AG09319 (cell line): ENCODE measurements around the gene CFAP299.

Source experiments
- DNase-seq: peaks from one replicate; pipeline ENCODE4 v3.0.0-alpha.2; 2010; ENCODE audit warnings: low read depth; ENCODE audit errors: extremely low read depth
- TF ChIP-seq, protein P1 (sequence below): IDR thresholded peaks from 2 replicates; pipeline ENCODE4 v1.5.1; 2011; ENCODE audit warnings: low read depth, mild to moderate bottlenecking, inconsistent platforms, low read length, moderate library complexity

Gene CFAP299

DNA sequence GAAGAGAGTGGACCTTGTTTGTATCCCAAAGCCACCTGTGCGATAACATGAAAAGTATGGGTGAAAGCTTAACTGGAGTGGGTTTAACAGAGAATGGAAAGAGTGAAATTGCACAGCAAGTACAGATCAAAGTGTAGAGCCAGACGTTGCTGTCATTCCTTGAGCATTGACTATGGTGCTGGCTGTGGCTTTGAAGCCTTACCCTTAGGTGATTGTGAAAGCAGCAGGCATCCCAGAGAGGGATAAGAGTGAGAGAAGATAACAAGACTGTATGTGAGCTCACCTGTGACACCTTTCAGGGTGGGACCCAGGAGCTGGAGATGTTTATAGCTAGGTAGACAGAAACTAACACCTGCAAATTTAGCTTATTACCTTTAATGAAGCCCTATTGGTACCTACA, 77.6 kb downstream of the CFAP299 start:
- no peak for DNase-seq
- TF ChIP-seq, protein P1, sequence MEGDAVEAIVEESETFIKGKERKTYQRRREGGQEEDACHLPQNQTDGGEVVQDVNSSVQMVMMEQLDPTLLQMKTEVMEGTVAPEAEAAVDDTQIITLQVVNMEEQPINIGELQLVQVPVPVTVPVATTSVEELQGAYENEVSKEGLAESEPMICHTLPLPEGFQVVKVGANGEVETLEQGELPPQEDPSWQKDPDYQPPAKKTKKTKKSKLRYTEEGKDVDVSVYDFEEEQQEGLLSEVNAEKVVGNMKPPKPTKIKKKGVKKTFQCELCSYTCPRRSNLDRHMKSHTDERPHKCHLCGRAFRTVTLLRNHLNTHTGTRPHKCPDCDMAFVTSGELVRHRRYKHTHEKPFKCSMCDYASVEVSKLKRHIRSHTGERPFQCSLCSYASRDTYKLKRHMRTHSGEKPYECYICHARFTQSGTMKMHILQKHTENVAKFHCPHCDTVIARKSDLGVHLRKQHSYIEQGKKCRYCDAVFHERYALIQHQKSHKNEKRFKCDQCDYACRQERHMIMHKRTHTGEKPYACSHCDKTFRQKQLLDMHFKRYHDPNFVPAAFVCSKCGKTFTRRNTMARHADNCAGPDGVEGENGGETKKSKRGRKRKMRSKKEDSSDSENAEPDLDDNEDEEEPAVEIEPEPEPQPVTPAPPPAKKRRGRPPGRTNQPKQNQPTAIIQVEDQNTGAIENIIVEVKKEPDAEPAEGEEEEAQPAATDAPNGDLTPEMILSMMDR, result no peak

DNA sequence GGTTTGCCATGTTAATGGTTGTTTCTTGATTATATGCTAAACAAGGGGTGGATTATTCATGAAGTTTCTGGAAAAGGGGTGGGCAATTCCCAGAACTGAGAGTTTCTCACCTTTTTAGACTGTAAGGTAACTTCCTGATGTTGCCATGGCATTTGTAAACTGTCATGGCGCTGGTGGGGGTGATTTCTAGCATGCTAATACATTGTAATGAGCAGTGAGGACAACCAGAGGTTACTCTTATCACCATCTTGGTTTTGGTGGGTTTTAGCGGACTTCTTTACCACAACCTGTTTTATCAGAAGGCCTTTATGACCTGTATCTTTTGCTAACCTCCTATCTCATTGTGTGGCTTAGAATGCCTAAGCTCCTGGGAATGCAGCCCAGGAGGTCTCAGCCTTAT, 81.5 kb downstream of the CFAP299 start:
- TF ChIP-seq, protein P1, result no peak
- no peak for DNase-seq

DNA sequence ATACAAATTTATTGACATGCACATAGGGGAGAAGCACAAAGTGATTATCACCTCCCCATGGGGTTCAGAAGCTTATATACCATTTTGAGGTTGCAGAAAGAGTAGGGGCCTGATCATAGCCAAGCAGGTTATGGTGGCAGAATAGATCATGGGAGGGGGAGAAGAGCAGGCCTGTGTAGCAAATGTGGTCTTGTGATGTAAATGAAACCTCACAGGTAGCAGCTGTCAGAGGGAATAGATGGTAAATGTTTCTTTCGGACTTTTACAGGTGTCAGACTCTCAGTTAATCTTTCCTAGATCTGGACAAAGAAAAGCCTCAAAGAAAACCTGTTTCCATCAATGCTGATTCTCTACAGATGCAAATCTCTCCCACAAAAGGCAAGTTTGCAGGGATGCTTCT, 84.4 kb downstream of the CFAP299 start:
- TF ChIP-seq, protein P1, result no peak
- DNase-seq, result no peak

DNA sequence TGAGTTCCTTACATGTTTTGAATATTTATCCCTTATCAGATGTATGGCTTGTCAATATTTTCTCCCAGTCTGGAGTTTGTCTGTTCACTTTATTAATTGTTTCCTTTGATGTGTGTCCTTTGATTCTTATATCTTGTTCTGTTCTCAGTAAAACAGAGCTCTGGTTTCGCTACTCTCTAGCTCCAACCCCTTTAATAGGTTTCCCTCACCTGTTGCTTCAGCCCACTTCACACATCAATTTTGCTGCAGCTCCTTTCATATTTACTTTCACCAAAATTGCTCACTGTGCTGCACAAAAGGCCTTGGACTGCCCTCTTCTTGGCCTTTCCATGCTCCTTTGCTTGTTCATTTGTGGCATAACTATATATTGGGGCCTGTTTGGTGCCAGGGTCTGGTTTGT, 85.1 kb downstream of the CFAP299 start:
- no peak for DNase-seq
- TF ChIP-seq, protein P1, result no peak

DNA sequence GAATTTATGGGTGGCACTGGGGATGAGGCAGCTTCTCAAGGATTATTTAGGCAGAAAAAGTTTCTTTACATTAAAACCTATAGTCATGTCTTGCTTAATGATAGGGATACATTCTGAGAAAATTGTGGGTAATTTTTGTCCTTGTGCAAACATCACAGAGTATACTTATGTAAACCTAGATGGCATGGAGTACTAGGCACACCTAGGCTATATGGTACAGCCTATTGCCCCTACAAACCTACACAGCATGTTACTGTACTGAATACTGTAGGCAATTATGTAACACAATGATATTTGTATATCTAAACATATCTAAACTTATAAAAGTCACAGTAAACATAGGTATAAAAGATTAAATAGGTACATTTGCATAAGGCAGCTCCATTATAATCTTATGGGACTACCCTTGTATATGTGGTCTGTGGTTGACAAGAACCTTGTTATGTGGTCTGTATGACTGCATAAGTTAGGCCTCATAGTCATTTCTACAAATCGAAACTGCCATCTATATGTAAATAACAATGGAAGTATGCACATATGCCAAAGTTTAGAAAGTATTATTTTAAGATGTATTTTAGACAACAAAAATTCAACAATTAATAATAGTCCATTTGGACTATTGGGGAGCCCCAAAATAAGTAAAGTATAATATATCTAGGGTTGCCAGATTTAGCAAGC, 87.3 kb downstream of the CFAP299 start:
- DNase-seq, result no peak
- TF ChIP-seq, protein P1, result no peak

DNA sequence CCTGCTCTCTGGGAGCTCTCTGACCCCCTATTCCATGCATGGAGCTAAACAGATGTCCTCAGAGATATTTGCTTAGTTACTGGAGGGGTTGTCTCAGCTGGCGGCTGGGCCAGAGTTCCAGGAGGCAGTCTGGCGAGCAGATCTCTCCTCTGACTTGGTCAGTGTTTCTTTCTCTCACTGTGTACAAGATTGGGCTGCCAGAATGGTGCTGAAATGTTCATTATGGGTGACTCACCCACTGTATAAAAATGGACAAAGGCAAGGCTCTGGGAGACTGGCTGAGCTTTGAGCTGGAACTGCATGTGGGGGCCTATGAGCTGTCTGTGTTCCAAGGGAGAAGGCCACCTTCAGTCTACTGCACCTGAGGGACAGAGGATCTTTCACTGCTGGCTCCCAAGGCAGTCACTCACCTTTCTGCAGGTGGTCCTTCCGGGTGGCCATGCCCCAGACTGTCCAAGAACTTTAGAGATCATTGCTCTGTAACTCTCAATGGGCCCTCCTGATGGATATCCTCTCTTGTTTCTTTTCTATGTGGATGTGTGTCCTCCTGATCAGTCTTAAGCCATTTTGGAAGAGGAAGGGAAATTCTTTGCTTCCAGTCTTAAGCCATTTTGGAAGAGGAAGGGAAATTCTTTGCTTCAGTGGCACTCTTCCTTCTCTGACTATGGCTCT, 88.2 kb downstream of the CFAP299 start:
- TF ChIP-seq, protein P1, result no peak
- DNase-seq, result no peak

DNA sequence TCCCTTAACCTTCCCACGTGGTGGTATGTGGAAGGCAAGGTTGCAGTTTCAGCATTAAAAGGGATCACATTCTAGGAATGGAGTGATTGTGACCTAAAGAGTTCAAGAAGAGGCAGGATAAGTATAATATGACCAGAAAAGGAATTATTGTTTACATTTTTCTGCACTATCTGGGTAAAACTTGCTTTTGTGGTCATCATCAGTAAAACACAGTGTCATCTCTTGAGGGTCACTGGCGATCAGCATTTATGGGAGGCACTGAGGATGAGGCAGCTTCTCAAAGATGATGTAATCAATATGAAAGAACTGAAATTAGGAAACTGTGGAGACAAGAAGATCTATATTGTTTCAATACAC, 88.7 kb downstream of the CFAP299 start:
- DNase-seq, result no peak
- TF ChIP-seq, protein P1, result no peak
